CD4-positive, alpha-beta T cell (primary cell): ENCODE measurements around the gene DHX57. TPM values are rescaled to one million over a fixed set of nuclear protein-coding genes. Genes with fewer than 3 reads are reported as not detected.

Experiments used
- ATAC-seq: fragments of 200-7000 bp; cut with Tn5 transposase; one replicate; pipeline ENCODE4 v1.10.0; 2022; ENCODE audit warnings: mild to moderate bottlenecking; ENCODE audit not compliant: poor library complexity
- CTCF ChIA-PET: fragments of 350-600 bp; sonication (Branson Sonifier 250); formaldehyde crosslinking; loops from one replicate; lab custom pipeline; 2021; ENCODE audit warnings: antibody characterized with exemption, inconsistent platforms; lab: Charles Lee
- POLR2A ChIA-PET: fragments of 350-600 bp; sonication (Branson Sonifier 250); formaldehyde crosslinking; loops from one replicate; lab custom pipeline; 2021; ENCODE audit warnings: antibody characterized with exemption, inconsistent platforms; lab: Charles Lee
- DNase-seq, 14 experiments: peaks; one replicate each; pipeline ENCODE4 v3.0.0-alpha.2; 2013 to 2020; ENCODE audit warnings: mixed read lengths in 2 of 14
- H3K27ac ChIP-seq, 2 donors: one replicate each; pipeline versions ENCODE4 v1.5.1 to v1.7.0; 2013; ENCODE audit warnings: low read length in 2 of 2, low read depth in 1 of 2, mild to moderate bottlenecking in 1 of 2
- H3K27me3 ChIP-seq, 2 experiments: 1 replicate in 1 of 2; 2 replicates in 1 of 2; pipeline versions ENCODE4 v1.6.1 to v1.7.0; 2013; ENCODE audit warnings: low read length in 2 of 2, control low read depth in 1 of 2, mild to moderate bottlenecking in 1 of 2, moderate library complexity in 1 of 2; ENCODE audit not compliant: insufficient read depth in 2 of 2, control insufficient read depth in 1 of 2
- H3K36me3 ChIP-seq: one replicate; pipeline ENCODE4 v1.6.1; 2013; ENCODE audit warnings: low read length, control low read depth; ENCODE audit not compliant: insufficient read depth
- H3K4me1 ChIP-seq: one replicate; pipeline ENCODE4 v1.6.1; 2013; ENCODE audit warnings: low read length, control low read depth; ENCODE audit not compliant: insufficient read depth
- H3K4me3 ChIP-seq: one replicate; pipeline ENCODE4 v1.5.1; 2013; ENCODE audit warnings: mild to moderate bottlenecking, low read length, moderate library complexity
- H3K9me3 ChIP-seq, 2 experiments: 1 replicate in 1 of 2; 2 replicates in 1 of 2; pipeline versions ENCODE4 v1.6.1 to v1.7.0; 2013; ENCODE audit warnings: low read length in 2 of 2, mild to moderate bottlenecking in 2 of 2, control low read depth in 1 of 2, moderate library complexity in 1 of 2; ENCODE audit not compliant: control insufficient read depth in 1 of 2, insufficient read depth in 1 of 2
- H3K27ac Mint-ChIP-seq: one replicate; pipeline ENCODE4 v1.8.0; 2020; ENCODE audit warnings: mixed read lengths
- H3K27me3 Mint-ChIP-seq: one replicate; pipeline ENCODE4 v1.8.0; 2021; ENCODE audit warnings: mixed read lengths
- H3K36me3 Mint-ChIP-seq: one replicate; pipeline ENCODE4 v1.8.0; 2021; ENCODE audit warnings: low read depth, mixed read lengths
- H3K4me1 Mint-ChIP-seq: one replicate; pipeline ENCODE4 v1.8.0; 2021; ENCODE audit warnings: low read depth, mixed read lengths
- H3K4me3 Mint-ChIP-seq: one replicate; pipeline ENCODE4 v1.8.0; 2020; ENCODE audit warnings: mild to moderate bottlenecking, mixed read lengths
- H3K9me3 Mint-ChIP-seq: one replicate; pipeline ENCODE4 v1.8.0; 2020; ENCODE audit warnings: mixed read lengths
- intact Hi-C, 2 experiments: fragments of 100-400 bp; cut with DNase I in 1 of 2; cut with micrococcal nuclease in 1 of 2; formaldehyde crosslinking; loops; one replicate each; pipeline versions ENCODE4 v1.15.1 to v1.9.0; 2023 to 2025; cut with DNase I, micrococcal nuclease
- total RNA-seq, 174 experiments: library from RNA in 2 of 174; stranded (reverse) in 2 of 174; gene quantifications; one replicate each; pipeline ENCODE4 v1.2.3 and lab custom pipeline; 2021 to 2026
- TF ChIP-seq, protein P1 (sequence below): fragments of 200-600 bp; IDR thresholded peaks from one replicate; pipeline ENCODE4 v1.8.0; 2022; ENCODE audit warnings: antibody characterized with exemption, mild to moderate bottlenecking

Gene DHX57
- total RNA-seq, 2 experiments from 2014 or later = 13.9 to 14.1 TPM

DNA sequence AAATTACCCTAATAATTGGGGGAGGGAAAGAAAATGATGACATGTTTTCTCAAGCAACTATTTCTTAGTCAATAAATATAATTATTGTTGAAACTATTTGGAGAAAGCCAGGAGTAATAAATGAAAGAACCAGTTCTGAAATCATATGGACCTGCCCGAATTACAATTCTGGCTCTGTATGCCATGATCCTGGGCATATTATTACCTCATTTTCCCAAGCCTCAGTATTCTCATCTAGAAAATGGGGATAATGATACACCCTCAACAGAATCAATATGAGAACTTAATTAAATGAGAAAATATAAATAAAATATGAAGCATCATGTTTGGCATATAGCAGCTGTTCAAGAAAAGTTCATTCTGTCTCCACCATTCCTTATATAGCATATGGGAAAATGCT, 36.9 kb upstream of the DHX57 start:
- POLR2A ChIA-PET = no interaction called here
- Mint-ChIP-seq H3K4me1 (peaks cover 8% of the 10 kb centered on the region), H3K27ac (no peak overlapping the region), H3K36me3 (no peaks in the 10 kb centered on the region), H3K9me3 (no peaks in the 10 kb centered on the region), H3K4me3 (no peak overlapping the region), H3K27me3 (no peaks in the 10 kb centered on the region)
- Histone ChIP-seq H3K27ac (no peak overlapping the region), H3K4me3 (no peak overlapping the region), H3K27me3 (no peaks in the 10 kb centered on the region), H3K9me3 (no peaks in the 10 kb centered on the region), H3K4me1 (no peaks in the 10 kb centered on the region), H3K36me3 (no peaks in the 10 kb centered on the region)
- TF ChIP-seq, protein P1, sequence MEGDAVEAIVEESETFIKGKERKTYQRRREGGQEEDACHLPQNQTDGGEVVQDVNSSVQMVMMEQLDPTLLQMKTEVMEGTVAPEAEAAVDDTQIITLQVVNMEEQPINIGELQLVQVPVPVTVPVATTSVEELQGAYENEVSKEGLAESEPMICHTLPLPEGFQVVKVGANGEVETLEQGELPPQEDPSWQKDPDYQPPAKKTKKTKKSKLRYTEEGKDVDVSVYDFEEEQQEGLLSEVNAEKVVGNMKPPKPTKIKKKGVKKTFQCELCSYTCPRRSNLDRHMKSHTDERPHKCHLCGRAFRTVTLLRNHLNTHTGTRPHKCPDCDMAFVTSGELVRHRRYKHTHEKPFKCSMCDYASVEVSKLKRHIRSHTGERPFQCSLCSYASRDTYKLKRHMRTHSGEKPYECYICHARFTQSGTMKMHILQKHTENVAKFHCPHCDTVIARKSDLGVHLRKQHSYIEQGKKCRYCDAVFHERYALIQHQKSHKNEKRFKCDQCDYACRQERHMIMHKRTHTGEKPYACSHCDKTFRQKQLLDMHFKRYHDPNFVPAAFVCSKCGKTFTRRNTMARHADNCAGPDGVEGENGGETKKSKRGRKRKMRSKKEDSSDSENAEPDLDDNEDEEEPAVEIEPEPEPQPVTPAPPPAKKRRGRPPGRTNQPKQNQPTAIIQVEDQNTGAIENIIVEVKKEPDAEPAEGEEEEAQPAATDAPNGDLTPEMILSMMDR = no peak
- intact Hi-C loops = no loop called here
- ATAC-seq (no peak), DNase-seq (no peak)
- CTCF ChIA-PET = interaction anchor here (1.6 kb wide), 1 partner anchor 11 kb away, joined by 3 read pairs; no protein-coding TSS in a partner anchor

DNA sequence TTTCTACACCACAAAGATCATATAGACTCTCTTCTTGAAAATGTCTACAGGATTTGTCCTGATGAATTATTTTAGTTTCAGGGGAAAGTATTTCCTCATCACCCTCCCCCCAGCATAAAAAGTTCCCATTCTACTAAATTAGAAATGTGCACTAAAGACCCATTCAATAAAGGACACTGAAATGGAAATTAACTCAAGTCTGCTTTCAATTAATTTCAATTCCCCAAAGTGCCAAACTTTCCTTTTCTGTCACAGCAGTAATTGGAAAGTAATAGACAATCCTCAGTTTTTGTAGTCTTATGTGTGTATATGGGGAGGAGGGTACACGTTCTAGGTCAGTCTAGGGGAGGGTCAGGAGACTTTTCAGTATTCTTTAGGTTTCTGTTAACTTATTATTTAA, 35.5 kb upstream of the DHX57 start:
- H3K9me3 Mint-ChIP-seq = no peaks in the 10 kb centered on the region
- H3K4me1 ChIP-seq = no peaks in the 10 kb centered on the region
- DNase-seq (no peak), ATAC-seq (no peak)
- CTCF ChIA-PET = interaction anchor here (1.0 to 1.6 kb wide), 2 partner anchors 10 to 12 kb away, joined by 3 read pairs; no protein-coding TSS in a partner anchor
- peaks cover 8% of the 10 kb centered on the region for H3K4me1 Mint-ChIP-seq
- POLR2A ChIA-PET = no interaction called here
- no peaks in the 10 kb centered on the region for H3K9me3 ChIP-seq
- no peaks in the 10 kb centered on the region for H3K27me3 Mint-ChIP-seq
- no peak overlapping the region for H3K27ac ChIP-seq
- no peak overlapping the region for H3K27ac Mint-ChIP-seq
- no peaks in the 10 kb centered on the region for H3K27me3 ChIP-seq
- intact Hi-C loops = no loop called here
- TF ChIP-seq, protein P1 = no peak
- no peak overlapping the region for H3K4me3 ChIP-seq
- H3K4me3 Mint-ChIP-seq = no peak overlapping the region
- H3K36me3 ChIP-seq = no peaks in the 10 kb centered on the region
- no peaks in the 10 kb centered on the region for H3K36me3 Mint-ChIP-seq

DNA sequence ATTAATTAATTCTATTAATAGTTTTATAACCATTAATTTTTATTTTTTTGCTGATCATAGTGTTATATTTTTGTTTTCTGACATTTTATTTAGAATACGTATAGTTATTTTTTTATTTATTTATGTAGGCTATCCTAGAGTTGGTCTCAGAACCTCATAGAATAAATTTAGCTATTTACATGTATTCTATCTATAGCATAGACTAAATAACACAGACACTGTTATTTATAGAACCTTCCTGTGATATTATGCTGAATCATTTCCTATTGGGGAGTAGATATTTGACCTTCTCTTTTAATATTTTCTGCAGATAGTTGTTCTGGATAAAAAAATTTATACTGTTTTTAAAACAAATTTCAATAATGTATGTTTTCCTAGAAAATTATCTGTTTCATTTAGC, 34.1 kb upstream of the DHX57 start:
- DNase-seq (no peak), ATAC-seq (no peak)
- Mint-ChIP-seq H3K9me3 (no peaks in the 10 kb centered on the region), H3K4me1 (peaks cover 8% of the 10 kb centered on the region), H3K4me3 (no peak overlapping the region), H3K36me3 (no peaks in the 10 kb centered on the region), H3K27me3 (no peaks in the 10 kb centered on the region), H3K27ac (no peak overlapping the region)
- H3K4me1 ChIP-seq = no peaks in the 10 kb centered on the region
- intact Hi-C loops = no loop called here
- H3K27ac ChIP-seq = no peak overlapping the region
- H3K27me3 ChIP-seq = no peaks in the 10 kb centered on the region
- TF ChIP-seq, protein P1 = no peak
- CTCF ChIA-PET = interaction anchor here (0.6 kb wide), 1 partner anchor 1657 kb away, joined by 3 read pairs; no protein-coding TSS in a partner anchor
- POLR2A ChIA-PET = no interaction called here
- H3K36me3 ChIP-seq = no peaks in the 10 kb centered on the region
- H3K9me3 ChIP-seq = no peaks in the 10 kb centered on the region
- no peak overlapping the region for H3K4me3 ChIP-seq
